Liver (tissue), 9 donors: ENCODE measurements around the gene PRMT7. TPM values are rescaled to one million over a fixed set of nuclear protein-coding genes. Genes with fewer than 3 reads are reported as not detected.
A peak's percentile ranks its signal among the peaks of the same experiment; 100 is the strongest.

Experiments used
- DNase-seq: peaks from one replicate; pipeline ENCODE4 v3.0.0-alpha.2; 2017; ENCODE audit warnings: low spot score
- H3K27ac ChIP-seq, 2 donors: one replicate each; pipeline ENCODE4 v1.7.0; 2013; ENCODE audit warnings: inconsistent platforms in 2 of 2, low read length in 2 of 2, control low read depth in 1 of 2, low read depth in 1 of 2, mild to moderate bottlenecking in 1 of 2
- H3K27me3 ChIP-seq, 4 donors: one replicate each; pipeline versions ENCODE4 v1.6.1 to v1.7.0; 2013; ENCODE audit warnings: low read length in 3 of 4, inconsistent platforms in 1 of 4, mild to moderate bottlenecking in 1 of 4, moderate library complexity in 1 of 4; ENCODE audit not compliant: control insufficient read depth in 4 of 4, insufficient read depth in 4 of 4
- H3K36me3 ChIP-seq, 4 donors: one replicate each; pipeline versions ENCODE4 v1.6.1 to v1.7.0; 2013; ENCODE audit warnings: low read length in 3 of 4, mild to moderate bottlenecking in 3 of 4, low read depth in 1 of 4, moderate library complexity in 1 of 4; ENCODE audit not compliant: control insufficient read depth in 4 of 4, insufficient read depth in 3 of 4
- H3K4me1 ChIP-seq, 4 donors: one replicate each; pipeline versions ENCODE4 v1.6.1 to v1.7.0; 2013; ENCODE audit warnings: low read length in 3 of 4, mild to moderate bottlenecking in 3 of 4, moderate library complexity in 1 of 4; ENCODE audit not compliant: control insufficient read depth in 4 of 4, insufficient read depth in 4 of 4
- H3K4me3 ChIP-seq, 3 donors: one replicate each; pipeline versions ENCODE4 v1.6.1 to v1.7.0; 2013; ENCODE audit warnings: low read length in 3 of 3, control low read depth in 1 of 3, low read depth in 1 of 3, mild to moderate bottlenecking in 1 of 3
- H3K9ac ChIP-seq, 2 donors: one replicate each; pipeline ENCODE4 v1.7.0; 2013; ENCODE audit warnings: low read length in 2 of 2, mild to moderate bottlenecking in 2 of 2, moderate library complexity in 2 of 2, control low read depth in 1 of 2, low read depth in 1 of 2
- H3K9me3 ChIP-seq, 4 donors: one replicate each; pipeline versions ENCODE4 v1.6.1 to v1.7.0; 2013; ENCODE audit warnings: low read length in 3 of 4; ENCODE audit not compliant: control insufficient read depth in 4 of 4
- EGR1 ChIP-seq, 2 donors: IDR thresholded peaks; 2 replicates each; pipeline ENCODE4 v1.6.1; 2016 to 2018; ENCODE audit warnings: antibody characterized with exemption in 2 of 2, low read depth in 2 of 2
- FOXA1 ChIP-seq: IDR thresholded peaks from 2 replicates; pipeline ENCODE4 v1.6.1; 2016; ENCODE audit warnings: antibody characterized with exemption
- FOXA2 ChIP-seq: IDR thresholded peaks from 2 replicates; pipeline ENCODE4 v1.6.1; 2016; ENCODE audit warnings: antibody characterized with exemption
- GABPA ChIP-seq, 2 donors: IDR thresholded peaks in 1 of 2; conservative IDR thresholded peaks in 1 of 2; 2 replicates each; pipeline ENCODE4 v1.6.1; 2016; ENCODE audit warnings: antibody characterized with exemption in 2 of 2, mild to moderate bottlenecking in 1 of 2, moderate library complexity in 1 of 2
- HNF4A ChIP-seq, 2 donors: conservative IDR thresholded peaks; 2 replicates each; pipeline ENCODE4 v1.6.1; 2016; ENCODE audit warnings: antibody characterized with exemption in 2 of 2, mild to moderate bottlenecking in 2 of 2
- HNF4G ChIP-seq: IDR thresholded peaks from 2 replicates; pipeline ENCODE4 v1.6.1; 2016; ENCODE audit warnings: antibody characterized with exemption
- JUND ChIP-seq, 2 donors: IDR thresholded peaks; 2 replicates each; pipeline ENCODE4 v1.6.1; 2016; ENCODE audit warnings: antibody characterized with exemption in 2 of 2
- NR2F2 ChIP-seq: IDR thresholded peaks from 2 replicates; pipeline ENCODE4 v1.6.1; 2016; ENCODE audit warnings: antibody characterized with exemption
- RAD21 ChIP-seq, 2 donors: IDR thresholded peaks; 2 replicates each; pipeline ENCODE4 v1.6.1; 2016; ENCODE audit warnings: antibody characterized with exemption in 2 of 2, mild to moderate bottlenecking in 2 of 2
- RXRA ChIP-seq, 2 donors: IDR thresholded peaks; 2 replicates each; pipeline ENCODE4 v1.6.1; 2017 to 2018; ENCODE audit warnings: antibody characterized with exemption in 2 of 2, mild to moderate bottlenecking in 1 of 2
- SP1 ChIP-seq: IDR thresholded peaks from 2 replicates; pipeline ENCODE4 v1.6.1; 2018; ENCODE audit warnings: antibody characterized with exemption, mild to moderate bottlenecking
- TAF1 ChIP-seq: conservative IDR thresholded peaks from 2 replicates; pipeline ENCODE4 v1.6.1; 2016; ENCODE audit warnings: antibody characterized with exemption, mild to moderate bottlenecking
- YY1 ChIP-seq: IDR thresholded peaks from 2 replicates; pipeline ENCODE4 v1.6.1; 2016; ENCODE audit warnings: antibody characterized with exemption, mild to moderate bottlenecking
- WGBS: extraction: QIAGEN DNeasy Blood & Tissue Kit; methylation state at CpG from one replicate; pipeline ENCODE4 v1.1.7; 2013; 5-methylcytosine and 5-hydroxymethylcytosine counted together
- polyA plus RNA-seq, 2 donors: library from polyadenylated mRNA; stranded (reverse) in 1 of 2; unstranded in 1 of 2; fragments of 200-250 nt in 1 of 2; fragments of >200 nt in 1 of 2; fragmentation: Nextera tagmentation in 1 of 2; extraction: Ambion mirVana in 1 of 2; gene quantifications; one replicate each; pipeline versions ENCODE4 v1.2.1 to v1.2.3, GENCODE V29; 2013 to 2015
- total RNA-seq, 2 donors: library from RNA; depleted of rRNA; stranded (reverse); fragments of >200 nt; gene quantifications; one replicate each; pipeline ENCODE4 v1.2.3, GENCODE V29; 2014
- TF ChIP-seq, protein P1 (sequence below): IDR thresholded peaks from 2 replicates; pipeline ENCODE4 v1.6.1; 2016; ENCODE audit warnings: antibody characterized with exemption
- TF ChIP-seq, protein P2 (sequence below): IDR thresholded peaks from 2 replicates; pipeline ENCODE4 v1.6.1; 2016; ENCODE audit warnings: antibody characterized with exemption
- TF ChIP-seq, protein P3 (sequence below): IDR thresholded peaks from 2 replicates; pipeline ENCODE4 v1.6.1; 2016; ENCODE audit warnings: antibody characterized with exemption
- TF ChIP-seq, protein P4 (sequence below): fragments of 150-350 bp; IDR thresholded peaks from 2 replicates; pipeline ENCODE4 v1.5.1; 2017; ENCODE audit warnings: improper control_type of control experiment, low read depth, low read length; ENCODE audit not compliant: missing input control
- TF ChIP-seq, protein P5 (sequence below): IDR thresholded peaks from 2 replicates; pipeline ENCODE4 v1.6.1; 2016; ENCODE audit warnings: antibody characterized with exemption, mild to moderate bottlenecking
- donor health status: healthy.
- donor health status: healthy.
- donor health status: healthy.
- donor health status: healthy.
- donor health status: healthy.

The PRMT7 gene
- total and polyA plus RNA-seq, 4 donors: 10.7 to 31.5 (median 17.5) TPM

DNA sequence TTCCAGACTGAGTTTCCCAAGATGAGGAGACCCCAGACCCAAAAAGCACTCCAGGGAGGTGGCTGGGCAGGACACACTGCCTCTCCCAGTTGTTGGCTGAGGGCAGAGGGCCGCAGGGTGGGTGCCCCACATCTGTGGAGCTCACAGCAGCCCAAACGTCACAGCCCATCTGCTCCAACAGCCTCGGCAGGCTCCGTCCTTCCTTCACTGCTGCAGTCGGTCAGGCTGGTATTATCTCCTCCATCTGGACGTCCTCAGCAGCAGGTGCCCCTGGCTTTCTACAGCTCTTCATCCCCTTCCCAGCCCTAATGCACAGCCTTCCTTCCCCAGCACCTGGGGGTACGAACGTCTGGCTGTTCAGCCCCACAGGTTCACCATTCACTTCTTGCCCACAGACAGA lies 55.2 kb downstream of the PRMT7 start:
- Histone ChIP-seq H3K36me3 (no peaks in the 10 kb centered on the region), H3K9me3 (no peaks in the 10 kb centered on the region), H3K9ac (no peak overlapping the region), H3K27ac (no peak overlapping the region), H3K4me3 (no peak overlapping the region), H3K4me1 (peaks cover 0 to 6% (median 4%) of the 10 kb centered on the region in 4 donors), H3K27me3 (no peaks in the 10 kb centered on the region)
- TF ChIP-seq EGR1 (IDR thresholded peaks at IDR 0.05; ENCODE audit: low read depth in 2 of 2) (no peak), HNF4G (no peak), YY1 (no peak), FOXA1 (no peak), TAF1 (no peak), FOXA2 (no peak), JUND (IDR thresholded peaks at IDR 0.05) (no peak), HNF4A (conservative IDR thresholded peaks at IDR 0.05) (no peak), SP1 (no peak), NR2F2 (no peak), RXRA (IDR thresholded peaks at IDR 0.05) (no peak), GABPA (IDR thresholded peaks at IDR 0.05 in 1 of 2, conservative IDR thresholded peaks at IDR 0.05 in 1 of 2) (no peak)
- TF ChIP-seq, protein P1, sequence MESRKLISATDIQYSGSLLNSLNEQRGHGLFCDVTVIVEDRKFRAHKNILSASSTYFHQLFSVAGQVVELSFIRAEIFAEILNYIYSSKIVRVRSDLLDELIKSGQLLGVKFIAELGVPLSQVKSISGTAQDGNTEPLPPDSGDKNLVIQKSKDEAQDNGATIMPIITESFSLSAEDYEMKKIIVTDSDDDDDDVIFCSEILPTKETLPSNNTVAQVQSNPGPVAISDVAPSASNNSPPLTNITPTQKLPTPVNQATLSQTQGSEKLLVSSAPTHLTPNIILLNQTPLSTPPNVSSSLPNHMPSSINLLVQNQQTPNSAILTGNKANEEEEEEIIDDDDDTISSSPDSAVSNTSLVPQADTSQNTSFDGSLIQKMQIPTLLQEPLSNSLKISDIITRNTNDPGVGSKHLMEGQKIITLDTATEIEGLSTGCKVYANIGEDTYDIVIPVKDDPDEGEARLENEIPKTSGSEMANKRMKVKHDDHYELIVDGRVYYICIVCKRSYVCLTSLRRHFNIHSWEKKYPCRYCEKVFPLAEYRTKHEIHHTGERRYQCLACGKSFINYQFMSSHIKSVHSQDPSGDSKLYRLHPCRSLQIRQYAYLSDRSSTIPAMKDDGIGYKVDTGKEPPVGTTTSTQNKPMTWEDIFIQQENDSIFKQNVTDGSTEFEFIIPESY: no peak
- TF ChIP-seq, protein P2, sequence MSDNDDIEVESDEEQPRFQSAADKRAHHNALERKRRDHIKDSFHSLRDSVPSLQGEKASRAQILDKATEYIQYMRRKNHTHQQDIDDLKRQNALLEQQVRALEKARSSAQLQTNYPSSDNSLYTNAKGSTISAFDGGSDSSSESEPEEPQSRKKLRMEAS: no peak
- TF ChIP-seq, protein P3, sequence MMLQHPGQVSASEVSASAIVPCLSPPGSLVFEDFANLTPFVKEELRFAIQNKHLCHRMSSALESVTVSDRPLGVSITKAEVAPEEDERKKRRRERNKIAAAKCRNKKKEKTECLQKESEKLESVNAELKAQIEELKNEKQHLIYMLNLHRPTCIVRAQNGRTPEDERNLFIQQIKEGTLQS: no peak
- TF ChIP-seq, protein P4, sequence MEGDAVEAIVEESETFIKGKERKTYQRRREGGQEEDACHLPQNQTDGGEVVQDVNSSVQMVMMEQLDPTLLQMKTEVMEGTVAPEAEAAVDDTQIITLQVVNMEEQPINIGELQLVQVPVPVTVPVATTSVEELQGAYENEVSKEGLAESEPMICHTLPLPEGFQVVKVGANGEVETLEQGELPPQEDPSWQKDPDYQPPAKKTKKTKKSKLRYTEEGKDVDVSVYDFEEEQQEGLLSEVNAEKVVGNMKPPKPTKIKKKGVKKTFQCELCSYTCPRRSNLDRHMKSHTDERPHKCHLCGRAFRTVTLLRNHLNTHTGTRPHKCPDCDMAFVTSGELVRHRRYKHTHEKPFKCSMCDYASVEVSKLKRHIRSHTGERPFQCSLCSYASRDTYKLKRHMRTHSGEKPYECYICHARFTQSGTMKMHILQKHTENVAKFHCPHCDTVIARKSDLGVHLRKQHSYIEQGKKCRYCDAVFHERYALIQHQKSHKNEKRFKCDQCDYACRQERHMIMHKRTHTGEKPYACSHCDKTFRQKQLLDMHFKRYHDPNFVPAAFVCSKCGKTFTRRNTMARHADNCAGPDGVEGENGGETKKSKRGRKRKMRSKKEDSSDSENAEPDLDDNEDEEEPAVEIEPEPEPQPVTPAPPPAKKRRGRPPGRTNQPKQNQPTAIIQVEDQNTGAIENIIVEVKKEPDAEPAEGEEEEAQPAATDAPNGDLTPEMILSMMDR: no peak
- WGBS: 71% methylated on average over 8 of the region's 8 CpGs
- DNase-seq: no peak

DNA sequence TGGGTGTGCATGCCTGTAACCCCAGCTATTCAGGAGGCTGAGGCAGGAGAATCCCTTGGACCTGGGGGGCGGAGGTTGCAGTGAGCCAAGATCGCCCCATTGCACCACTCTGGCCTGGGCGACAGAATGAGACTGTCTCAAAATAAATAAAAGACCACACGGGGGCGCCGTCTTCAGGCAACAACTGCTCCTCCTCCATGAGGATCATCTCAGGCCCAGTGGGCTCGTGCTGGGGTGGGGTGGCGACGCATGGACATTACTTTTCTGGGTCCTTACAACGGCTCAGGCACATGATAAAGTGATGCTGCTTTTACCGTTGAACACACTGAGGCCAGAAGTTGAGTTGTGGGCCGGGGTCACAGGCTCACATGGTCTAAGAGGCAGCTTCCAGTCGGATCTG lies 56.2 kb downstream of the PRMT7 start:
- Histone ChIP-seq H3K9me3 (no peaks in the 10 kb centered on the region), H3K9ac (no peak overlapping the region), H3K4me3 (no peak overlapping the region), H3K4me1 (peaks cover 0 to 6% (median 4%) of the 10 kb centered on the region in 4 donors), H3K27ac (no peak overlapping the region), H3K27me3 (no peaks in the 10 kb centered on the region), H3K36me3 (no peaks in the 10 kb centered on the region)
- WGBS: 44% methylated on average over 13 of the region's 13 CpGs
- DNase-seq: peak; percentile 44
- TF ChIP-seq TAF1 (no peak), SP1 (no peak), EGR1 (IDR thresholded peaks at IDR 0.05; ENCODE audit: low read depth in 2 of 2) (no peak), JUND (IDR thresholded peaks at IDR 0.05) (no peak), GABPA (IDR thresholded peaks at IDR 0.05 in 1 of 2, conservative IDR thresholded peaks at IDR 0.05 in 1 of 2) (no peak), RXRA (IDR thresholded peaks at IDR 0.05) (no peak), NR2F2 (no peak), HNF4G (no peak), RAD21 (IDR thresholded peaks at IDR 0.05) (peak in 1 of 2 donors; percentile 70), FOXA2 (no peak), YY1 (no peak), HNF4A (conservative IDR thresholded peaks at IDR 0.05) (peak in 1 of 2 donors; percentile 22), FOXA1 (no peak)
- TF ChIP-seq, protein P1: no peak
- TF ChIP-seq, protein P3: no peak
- TF ChIP-seq, protein P5, sequence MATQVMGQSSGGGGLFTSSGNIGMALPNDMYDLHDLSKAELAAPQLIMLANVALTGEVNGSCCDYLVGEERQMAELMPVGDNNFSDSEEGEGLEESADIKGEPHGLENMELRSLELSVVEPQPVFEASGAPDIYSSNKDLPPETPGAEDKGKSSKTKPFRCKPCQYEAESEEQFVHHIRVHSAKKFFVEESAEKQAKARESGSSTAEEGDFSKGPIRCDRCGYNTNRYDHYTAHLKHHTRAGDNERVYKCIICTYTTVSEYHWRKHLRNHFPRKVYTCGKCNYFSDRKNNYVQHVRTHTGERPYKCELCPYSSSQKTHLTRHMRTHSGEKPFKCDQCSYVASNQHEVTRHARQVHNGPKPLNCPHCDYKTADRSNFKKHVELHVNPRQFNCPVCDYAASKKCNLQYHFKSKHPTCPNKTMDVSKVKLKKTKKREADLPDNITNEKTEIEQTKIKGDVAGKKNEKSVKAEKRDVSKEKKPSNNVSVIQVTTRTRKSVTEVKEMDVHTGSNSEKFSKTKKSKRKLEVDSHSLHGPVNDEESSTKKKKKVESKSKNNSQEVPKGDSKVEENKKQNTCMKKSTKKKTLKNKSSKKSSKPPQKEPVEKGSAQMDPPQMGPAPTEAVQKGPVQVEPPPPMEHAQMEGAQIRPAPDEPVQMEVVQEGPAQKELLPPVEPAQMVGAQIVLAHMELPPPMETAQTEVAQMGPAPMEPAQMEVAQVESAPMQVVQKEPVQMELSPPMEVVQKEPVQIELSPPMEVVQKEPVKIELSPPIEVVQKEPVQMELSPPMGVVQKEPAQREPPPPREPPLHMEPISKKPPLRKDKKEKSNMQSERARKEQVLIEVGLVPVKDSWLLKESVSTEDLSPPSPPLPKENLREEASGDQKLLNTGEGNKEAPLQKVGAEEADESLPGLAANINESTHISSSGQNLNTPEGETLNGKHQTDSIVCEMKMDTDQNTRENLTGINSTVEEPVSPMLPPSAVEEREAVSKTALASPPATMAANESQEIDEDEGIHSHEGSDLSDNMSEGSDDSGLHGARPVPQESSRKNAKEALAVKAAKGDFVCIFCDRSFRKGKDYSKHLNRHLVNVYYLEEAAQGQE: no peak
- TF ChIP-seq, protein P4: peak; percentile 27
- TF ChIP-seq, protein P2: no peak
